ENCODE results near the gene ACSL5. TPM values are rescaled to one million over a fixed set of nuclear protein-coding genes. Genes with fewer than 3 reads are reported as not detected.

The ACSL5 gene
- total RNA-seq, 1 donor from 2014 or later, result not detected

DNA sequence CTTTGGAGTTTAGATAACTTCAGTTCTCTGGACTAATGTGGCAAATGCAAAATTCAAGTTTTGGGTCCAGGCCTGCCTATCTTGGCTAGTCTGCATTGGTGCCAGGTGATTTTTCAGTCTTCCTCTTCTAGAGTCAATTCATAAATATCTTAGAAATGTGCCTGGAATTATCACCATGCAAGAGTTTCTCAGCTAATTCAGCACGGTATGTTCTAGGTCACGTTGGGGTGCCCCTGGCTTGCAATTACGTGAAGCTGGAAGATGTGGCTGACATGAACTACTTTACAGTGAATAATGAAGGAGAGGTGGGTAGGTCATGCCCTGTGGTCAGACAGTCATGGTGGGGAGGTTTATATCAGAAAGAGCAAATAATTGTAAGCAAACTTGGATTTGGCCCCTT lies 47.8 kb downstream of the ACSL5 start:
- no peaks in the 10 kb centered on the region for H3K27me3 ChIP-seq
- no peaks in the 10 kb centered on the region for H4K20me1 ChIP-seq (ENCODE audit: low read depth)
- H3K9me3 ChIP-seq (ENCODE audit: low read depth), result no peaks in the 10 kb centered on the region
- no peak for DNase-seq (ENCODE audit: low spot score)
- no peak overlapping the region for H2AFZ ChIP-seq (replicated peaks)
- peaks cover 5% of the 10 kb centered on the region for H3K27me3 Mint-ChIP-seq (ENCODE audit: insufficient read depth, low read depth)
- H3K4me3 ChIP-seq, result no peak overlapping the region
- H3K4me1 ChIP-seq, result peaks cover 14% of the 10 kb centered on the region
- no peak overlapping the region for H3K9ac ChIP-seq
- H3K36me3 ChIP-seq, result no peaks in the 10 kb centered on the region
- H3K79me2 ChIP-seq (ENCODE audit: low read depth), result no peaks in the 10 kb centered on the region
- H3K36me3 Mint-ChIP-seq, result no peaks in the 10 kb centered on the region
- no peak overlapping the region for H3K4me3 Mint-ChIP-seq
- no peaks in the 10 kb centered on the region for H3F3A ChIP-seq (ENCODE audit: low read depth)
- H3K27ac Mint-ChIP-seq, result no peak overlapping the region
- no peak overlapping the region for H3K4me2 ChIP-seq
- TF ChIP-seq EZH2 (IDR thresholded peaks at IDR 0.05) (no peak), EZH2phosphoT487 (IDR thresholded peaks at IDR 0.05) (no peak)
- H3K4me1 Mint-ChIP-seq, result no peaks in the 10 kb centered on the region
- no peaks in the 10 kb centered on the region for H3K9me3 Mint-ChIP-seq
- H3K27ac ChIP-seq, result no peak overlapping the region

DNA sequence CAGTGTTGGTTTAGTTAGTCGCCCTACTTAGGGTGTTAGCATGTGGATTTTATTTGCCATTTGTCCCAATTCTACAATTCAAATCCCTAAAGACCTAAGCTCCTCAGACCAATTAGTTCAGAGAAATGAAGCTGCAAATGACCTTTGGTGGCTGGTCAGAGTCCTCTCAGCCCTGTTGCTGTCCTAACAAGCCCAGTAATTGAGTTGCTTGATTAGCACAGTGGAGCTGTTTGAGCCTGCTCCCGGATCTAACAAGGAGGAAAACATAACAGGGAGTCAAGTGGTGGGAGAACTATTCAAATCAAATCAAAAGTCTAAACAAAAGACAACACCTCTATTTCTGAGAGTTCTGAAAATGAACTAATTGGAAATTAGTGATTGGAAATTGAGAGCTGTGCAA lies 50.7 kb downstream of the ACSL5 start:
- H4K20me1 ChIP-seq (ENCODE audit: low read depth), result no peaks in the 10 kb centered on the region
- H3K27me3 ChIP-seq, result no peaks in the 10 kb centered on the region
- TF ChIP-seq EZH2 (IDR thresholded peaks at IDR 0.05) (no peak), EZH2phosphoT487 (IDR thresholded peaks at IDR 0.05) (no peak)
- TF ChIP-seq, protein P1, sequence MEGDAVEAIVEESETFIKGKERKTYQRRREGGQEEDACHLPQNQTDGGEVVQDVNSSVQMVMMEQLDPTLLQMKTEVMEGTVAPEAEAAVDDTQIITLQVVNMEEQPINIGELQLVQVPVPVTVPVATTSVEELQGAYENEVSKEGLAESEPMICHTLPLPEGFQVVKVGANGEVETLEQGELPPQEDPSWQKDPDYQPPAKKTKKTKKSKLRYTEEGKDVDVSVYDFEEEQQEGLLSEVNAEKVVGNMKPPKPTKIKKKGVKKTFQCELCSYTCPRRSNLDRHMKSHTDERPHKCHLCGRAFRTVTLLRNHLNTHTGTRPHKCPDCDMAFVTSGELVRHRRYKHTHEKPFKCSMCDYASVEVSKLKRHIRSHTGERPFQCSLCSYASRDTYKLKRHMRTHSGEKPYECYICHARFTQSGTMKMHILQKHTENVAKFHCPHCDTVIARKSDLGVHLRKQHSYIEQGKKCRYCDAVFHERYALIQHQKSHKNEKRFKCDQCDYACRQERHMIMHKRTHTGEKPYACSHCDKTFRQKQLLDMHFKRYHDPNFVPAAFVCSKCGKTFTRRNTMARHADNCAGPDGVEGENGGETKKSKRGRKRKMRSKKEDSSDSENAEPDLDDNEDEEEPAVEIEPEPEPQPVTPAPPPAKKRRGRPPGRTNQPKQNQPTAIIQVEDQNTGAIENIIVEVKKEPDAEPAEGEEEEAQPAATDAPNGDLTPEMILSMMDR (IDR thresholded peaks at IDR 0.05), result no peak
- DNase-seq (ENCODE audit: low spot score), result peak; percentile 46
- H3K4me3 ChIP-seq, result no peak overlapping the region
- no peak overlapping the region for H3K9ac ChIP-seq
- H3F3A ChIP-seq (ENCODE audit: low read depth), result no peaks in the 10 kb centered on the region
- no peaks in the 10 kb centered on the region for H3K79me2 ChIP-seq (ENCODE audit: low read depth)
- Mint-ChIP-seq H3K27ac (no peak overlapping the region), H3K36me3 (no peaks in the 10 kb centered on the region), H3K9me3 (no peaks in the 10 kb centered on the region), H3K4me1 (no peaks in the 10 kb centered on the region), H3K4me3 (no peak overlapping the region), H3K27me3 (ENCODE audit: insufficient read depth, low read depth) (peaks cover 4% of the 10 kb centered on the region)
- no peaks in the 10 kb centered on the region for H3K9me3 ChIP-seq (ENCODE audit: low read depth)
- no peaks in the 10 kb centered on the region for H3K36me3 ChIP-seq
- H2AFZ ChIP-seq (replicated peaks), result no peak overlapping the region
- peak overlapping the region; percentile 46 for H3K4me2 ChIP-seq
- H3K4me1 ChIP-seq, result peaks cover 14% of the 10 kb centered on the region
- peak overlapping the region; percentile 32 for H3K27ac ChIP-seq

DNA sequence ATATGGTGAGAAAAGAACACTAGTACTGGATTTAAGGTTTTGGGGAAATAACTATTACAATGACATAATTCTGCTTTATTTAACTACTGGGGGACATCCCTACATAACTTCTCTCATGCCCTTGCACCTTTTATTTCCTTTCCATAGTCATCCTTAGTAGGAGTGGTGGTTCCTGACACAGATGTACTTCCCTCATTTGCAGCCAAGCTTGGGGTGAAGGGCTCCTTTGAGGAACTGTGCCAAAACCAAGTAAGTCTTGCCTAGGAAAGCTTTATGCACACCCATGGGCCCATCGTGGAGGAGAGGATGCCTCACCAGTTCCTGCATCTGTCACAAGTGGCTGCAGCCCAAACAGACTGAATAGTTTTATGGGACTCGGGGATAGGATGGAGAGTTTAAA lies 52.2 kb downstream of the ACSL5 start:
- Histone ChIP-seq H3K4me2 (no peak overlapping the region), H3K79me2 (ENCODE audit: low read depth) (no peaks in the 10 kb centered on the region), H2AFZ (replicated peaks) (no peak overlapping the region), H3F3A (ENCODE audit: low read depth) (no peaks in the 10 kb centered on the region), H4K20me1 (ENCODE audit: low read depth) (no peaks in the 10 kb centered on the region), H3K9me3 (ENCODE audit: low read depth) (no peaks in the 10 kb centered on the region), H3K4me3 (no peak overlapping the region), H3K36me3 (no peaks in the 10 kb centered on the region), H3K27ac (no peak overlapping the region), H3K9ac (no peak overlapping the region), H3K4me1 (peaks cover 14% of the 10 kb centered on the region), H3K27me3 (no peaks in the 10 kb centered on the region)
- no peak overlapping the region for H3K4me3 Mint-ChIP-seq
- H3K27ac Mint-ChIP-seq, result no peak overlapping the region
- peaks cover 2% of the 10 kb centered on the region for H3K36me3 Mint-ChIP-seq
- no peaks in the 10 kb centered on the region for H3K4me1 Mint-ChIP-seq
- no peaks in the 10 kb centered on the region for H3K27me3 Mint-ChIP-seq (ENCODE audit: insufficient read depth, low read depth)
- TF ChIP-seq, protein P1 (IDR thresholded peaks at IDR 0.05), result no peak
- TF ChIP-seq EZH2 (IDR thresholded peaks at IDR 0.05), result no peak
- no peaks in the 10 kb centered on the region for H3K9me3 Mint-ChIP-seq
- no peak for DNase-seq (ENCODE audit: low spot score)

DNA sequence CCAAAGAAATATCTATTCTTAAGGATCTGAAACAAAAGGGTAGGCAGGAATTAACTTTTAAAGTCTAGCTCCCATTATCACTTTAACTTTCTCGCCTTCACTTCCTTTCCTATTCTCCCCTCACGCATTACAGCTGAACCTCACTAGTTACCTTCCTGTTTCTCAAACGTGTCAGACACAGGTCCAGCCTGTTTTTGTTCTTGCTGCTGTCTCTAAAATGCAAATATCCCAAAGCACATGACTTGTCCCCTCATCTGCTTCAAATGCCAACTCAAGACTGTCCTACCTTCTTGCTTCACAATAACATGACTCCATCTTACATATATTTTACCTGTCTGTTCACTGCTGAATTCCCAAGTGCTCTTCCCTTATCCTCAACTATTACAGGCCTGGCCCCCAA lies 55.2 kb downstream of the ACSL5 start:
- H3K4me1 ChIP-seq, result peaks cover 11% of the 10 kb centered on the region
- H3K9me3 ChIP-seq (ENCODE audit: low read depth), result no peaks in the 10 kb centered on the region
- H3K79me2 ChIP-seq (ENCODE audit: low read depth), result no peaks in the 10 kb centered on the region
- H3K36me3 ChIP-seq, result peaks cover 18% of the 10 kb centered on the region
- no peak overlapping the region for H3K4me2 ChIP-seq
- no peaks in the 10 kb centered on the region for H3K9me3 Mint-ChIP-seq
- H3K9ac ChIP-seq, result no peak overlapping the region
- no peak overlapping the region for H2AFZ ChIP-seq (replicated peaks)
- no peak for DNase-seq (ENCODE audit: low spot score)
- H3K4me3 Mint-ChIP-seq, result no peak overlapping the region
- no peak overlapping the region for H3K27ac ChIP-seq
- H3K4me1 Mint-ChIP-seq, result no peaks in the 10 kb centered on the region
- TF ChIP-seq EZH2 (IDR thresholded peaks at IDR 0.05) (no peak), EZH2phosphoT487 (IDR thresholded peaks at IDR 0.05) (no peak)
- TF ChIP-seq, protein P1 (IDR thresholded peaks at IDR 0.05), result no peak
- H3F3A ChIP-seq (ENCODE audit: low read depth), result no peaks in the 10 kb centered on the region
- no peaks in the 10 kb centered on the region for H3K27me3 ChIP-seq
- H4K20me1 ChIP-seq (ENCODE audit: low read depth), result no peaks in the 10 kb centered on the region
- H3K4me3 ChIP-seq, result no peak overlapping the region
- H3K27ac Mint-ChIP-seq, result no peak overlapping the region
- H3K36me3 Mint-ChIP-seq, result peaks cover 6% of the 10 kb centered on the region
- no peaks in the 10 kb centered on the region for H3K27me3 Mint-ChIP-seq (ENCODE audit: insufficient read depth, low read depth)

All from neural progenitor cell (in vitro differentiated cells).